Measurements from ENCODE around the gene SMAP1. TPM values are rescaled to one million over a fixed set of nuclear protein-coding genes. Genes with fewer than 3 reads are reported as not detected.

The SMAP1 gene
- total and polyA plus RNA-seq, 2 experiments from 2014 or later = 18.4 to 20.1 TPM

DNA sequence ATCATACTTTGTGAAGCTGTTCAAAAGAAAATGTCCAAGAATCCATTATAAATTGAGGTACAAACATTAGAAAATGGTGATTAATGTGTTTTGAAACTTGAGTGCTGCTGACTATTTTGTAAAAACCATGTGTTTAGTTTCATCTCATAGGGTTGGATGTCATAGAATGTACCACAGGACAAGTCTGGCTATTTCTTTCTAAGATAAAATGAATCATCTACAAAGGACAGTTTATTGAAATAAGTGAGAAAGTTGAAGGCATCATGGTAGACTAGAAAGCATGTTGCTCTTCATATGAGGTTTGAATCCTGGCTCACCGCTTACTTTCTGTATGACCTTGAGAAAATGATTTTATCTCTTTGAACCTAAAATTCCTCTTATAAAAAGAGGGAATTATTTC is 29.2 kb upstream of the SMAP1 start:
- no peak overlapping the region for H3K9ac ChIP-seq
- no peak overlapping the region for H2AFZ ChIP-seq
- WGBS, 2 experiments (ENCODE audit: low coverage in 1 of 2, low lambda C conversion rate in 2 of 2, missing lambda C conversion rate in 2 of 2) = 70 to 84% methylated on average over 1 of the region's 1 CpG
- H4K20me1 ChIP-seq (ENCODE audit: insufficient read depth) = no peaks in the 10 kb centered on the region
- H3F3A ChIP-seq (ENCODE audit: insufficient read depth) = no peaks in the 10 kb centered on the region
- H3K4me2 ChIP-seq (ENCODE audit: unreplicated experiment) = no peak overlapping the region
- no peak overlapping the region for H3K4me3 ChIP-seq
- H3K4me1 ChIP-seq (ENCODE audit: insufficient read depth) = no peaks in the 10 kb centered on the region
- no peak for DNase-seq
- no peaks in the 10 kb centered on the region; the same call in 1 of the 2 replicates for H3K27me3 ChIP-seq (replicated peaks; ENCODE audit: insufficient read depth)
- in situ Hi-C loops (cut with MboI) = no loop called here
- no peaks in the 10 kb centered on the region for H3K9me2 ChIP-seq (ENCODE audit: insufficient read depth)
- H3K9me3 ChIP-seq (ENCODE audit: low read depth) = no peaks in the 10 kb centered on the region
- no peaks in the 10 kb centered on the region for H3K36me3 ChIP-seq (ENCODE audit: low read depth)
- TF ChIP-seq EZH2phosphoT487 (IDR thresholded peaks at IDR 0.05; ENCODE audit: insufficient read depth, low read depth) (no peak), EZH2 (IDR thresholded peaks at IDR 0.05; ENCODE audit: insufficient read depth, poor library complexity, severe bottlenecking) (no peak)
- no peaks in the 10 kb centered on the region for H3K79me2 ChIP-seq (ENCODE audit: insufficient read depth)
- H3K27ac ChIP-seq = no peak overlapping the region

DNA sequence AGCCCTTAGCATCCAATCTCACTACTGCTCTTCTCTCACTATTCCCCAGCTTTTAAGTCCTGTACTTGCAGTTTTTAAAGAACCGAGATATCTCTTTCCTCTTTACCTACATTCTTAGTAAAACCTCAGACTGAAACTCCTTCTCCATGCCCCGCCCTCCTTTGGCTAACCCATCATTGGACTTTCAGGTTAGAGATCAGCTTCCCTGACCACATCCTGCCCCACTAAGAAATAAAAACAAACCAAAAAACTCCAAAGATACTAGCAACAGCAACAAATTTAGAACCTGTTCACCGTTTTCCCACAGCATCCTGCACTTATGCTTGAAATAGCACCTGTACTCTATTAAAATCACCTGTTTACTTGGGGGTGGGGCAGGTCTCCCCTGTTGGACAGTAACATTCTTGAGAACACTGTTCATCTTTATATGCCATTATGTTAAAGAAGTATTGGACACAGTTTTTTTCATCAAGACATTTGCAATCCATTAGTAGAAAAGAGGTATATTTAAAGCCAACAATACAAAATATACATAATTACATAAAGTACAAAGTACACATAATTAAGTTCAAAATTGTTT is 16.3 kb upstream of the SMAP1 start:
- 51 to 63% methylated on average over 3 of the region's 3 CpGs for WGBS, 2 experiments (ENCODE audit: low coverage in 1 of 2, low lambda C conversion rate in 2 of 2, missing lambda C conversion rate in 2 of 2)
- H3K4me1 ChIP-seq (ENCODE audit: insufficient read depth) = no peaks in the 10 kb centered on the region
- H4K20me1 ChIP-seq (ENCODE audit: insufficient read depth) = no peaks in the 10 kb centered on the region
- H3F3A ChIP-seq (ENCODE audit: insufficient read depth) = no peaks in the 10 kb centered on the region
- no peaks in the 10 kb centered on the region for H3K79me2 ChIP-seq (ENCODE audit: insufficient read depth)
- H3K36me3 ChIP-seq (ENCODE audit: low read depth) = no peaks in the 10 kb centered on the region
- TF ChIP-seq EZH2phosphoT487 (IDR thresholded peaks at IDR 0.05; ENCODE audit: insufficient read depth, low read depth) (no peak), EZH2 (IDR thresholded peaks at IDR 0.05; ENCODE audit: insufficient read depth, poor library complexity, severe bottlenecking) (no peak)
- H3K9me2 ChIP-seq (ENCODE audit: insufficient read depth) = no peaks in the 10 kb centered on the region
- no peak overlapping the region for H3K4me2 ChIP-seq (ENCODE audit: unreplicated experiment)
- H3K4me3 ChIP-seq = no peak overlapping the region
- DNase-seq = no peak
- H3K9me3 ChIP-seq (ENCODE audit: low read depth) = no peaks in the 10 kb centered on the region
- H3K27ac ChIP-seq = no peak overlapping the region
- no peaks in the 10 kb centered on the region for H3K27me3 ChIP-seq (replicated peaks; ENCODE audit: insufficient read depth)
- H2AFZ ChIP-seq = no peak overlapping the region
- no peak overlapping the region for H3K9ac ChIP-seq
- in situ Hi-C loops (cut with MboI) = no loop called here

DNA sequence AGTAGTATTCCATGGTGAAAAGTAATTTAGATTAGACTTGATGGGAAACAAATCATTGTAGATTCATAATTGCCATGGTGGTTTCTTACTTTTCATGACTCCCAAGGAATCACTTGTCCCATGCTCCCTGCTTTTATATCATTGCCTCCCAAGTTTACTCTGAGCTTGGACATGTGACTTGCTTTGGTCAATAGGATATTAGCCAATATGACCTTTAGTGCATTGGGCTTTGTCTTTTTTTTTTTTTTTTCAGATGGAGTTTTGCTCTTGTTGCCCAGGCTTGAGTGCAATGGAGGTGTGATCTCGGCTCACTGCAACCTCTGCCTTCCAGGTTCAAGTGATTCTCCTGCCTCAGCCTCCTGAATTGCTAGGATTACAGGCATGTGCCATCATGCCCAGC is 15.5 kb upstream of the SMAP1 start:
- H3K9me3 ChIP-seq (ENCODE audit: low read depth) = no peaks in the 10 kb centered on the region
- no peak overlapping the region for H3K27ac ChIP-seq
- no peaks in the 10 kb centered on the region for H3K27me3 ChIP-seq (replicated peaks; ENCODE audit: insufficient read depth)
- H4K20me1 ChIP-seq (ENCODE audit: insufficient read depth) = no peaks in the 10 kb centered on the region
- no peak overlapping the region for H3K9ac ChIP-seq
- no peak for TF ChIP-seq EZH2 (IDR thresholded peaks at IDR 0.05; ENCODE audit: insufficient read depth, poor library complexity, severe bottlenecking)
- TF ChIP-seq EZH2phosphoT487 (IDR thresholded peaks at IDR 0.05; ENCODE audit: insufficient read depth, low read depth) = no peak
- H3K79me2 ChIP-seq (ENCODE audit: insufficient read depth) = no peaks in the 10 kb centered on the region
- no peaks in the 10 kb centered on the region for H3K4me1 ChIP-seq (ENCODE audit: insufficient read depth)
- no peak overlapping the region for H2AFZ ChIP-seq
- H3F3A ChIP-seq (ENCODE audit: insufficient read depth) = no peaks in the 10 kb centered on the region
- no peaks in the 10 kb centered on the region for H3K36me3 ChIP-seq (ENCODE audit: low read depth)
- no peak overlapping the region for H3K4me2 ChIP-seq (ENCODE audit: unreplicated experiment)
- WGBS, 2 experiments (ENCODE audit: low coverage in 1 of 2, low lambda C conversion rate in 2 of 2, missing lambda C conversion rate in 2 of 2) = 50 to 64% methylated on average over 1 of the region's 1 CpG
- in situ Hi-C loops (cut with MboI) = no loop called here
- H3K9me2 ChIP-seq (ENCODE audit: insufficient read depth) = no peaks in the 10 kb centered on the region
- no peak for DNase-seq
- H3K4me3 ChIP-seq = no peak overlapping the region

DNA sequence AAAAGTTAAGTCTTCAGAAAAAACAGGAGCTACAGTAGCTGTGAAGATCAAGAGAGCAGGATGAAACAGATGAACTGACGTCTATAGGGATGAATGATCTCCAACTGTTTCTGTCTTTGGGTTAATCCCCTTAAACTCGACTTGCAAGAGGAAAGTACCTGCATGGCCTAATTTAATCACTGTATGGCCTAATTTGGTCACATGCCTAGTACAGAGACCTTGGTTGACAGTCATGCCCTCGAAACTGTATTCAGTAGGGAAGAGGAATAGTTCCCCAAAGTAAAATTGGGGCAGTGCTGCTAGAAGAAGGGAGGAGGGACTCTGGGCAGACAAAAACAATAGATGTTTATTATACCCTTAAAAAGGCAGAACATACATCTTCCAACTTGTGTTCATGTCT is 10.0 kb upstream of the SMAP1 start:
- Histone ChIP-seq H3K4me3 (no peak overlapping the region), H3K4me1 (ENCODE audit: insufficient read depth) (no peaks in the 10 kb centered on the region), H3K9me2 (ENCODE audit: insufficient read depth) (no peaks in the 10 kb centered on the region), H3F3A (ENCODE audit: insufficient read depth) (no peaks in the 10 kb centered on the region), H3K36me3 (ENCODE audit: low read depth) (no peaks in the 10 kb centered on the region), H3K9me3 (ENCODE audit: low read depth) (no peaks in the 10 kb centered on the region), H3K9ac (no peak overlapping the region), H3K27me3 (replicated peaks; ENCODE audit: insufficient read depth) (no peaks in the 10 kb centered on the region; the same call in 1 of the 2 replicates), H3K4me2 (ENCODE audit: unreplicated experiment) (no peak overlapping the region), H3K27ac (no peak overlapping the region), H4K20me1 (ENCODE audit: insufficient read depth) (no peaks in the 10 kb centered on the region), H2AFZ (no peak overlapping the region), H3K79me2 (ENCODE audit: insufficient read depth) (no peaks in the 10 kb centered on the region)
- in situ Hi-C loops (cut with MboI) = no loop called here
- no peak for DNase-seq
- TF ChIP-seq EZH2phosphoT487 (IDR thresholded peaks at IDR 0.05; ENCODE audit: insufficient read depth, low read depth) (no peak), EZH2 (IDR thresholded peaks at IDR 0.05; ENCODE audit: insufficient read depth, poor library complexity, severe bottlenecking) (no peak)
- WGBS, 2 experiments (ENCODE audit: low coverage in 1 of 2, low lambda C conversion rate in 2 of 2, missing lambda C conversion rate in 2 of 2) = 19 to 21% methylated on average over 3 of the region's 3 CpGs

All from GM23248 (cell line).